Stimulated activated CD8-positive, alpha-beta memory T cell treated with anti-CD3 and anti-CD28 coated beads, Interleukin-4, amount 100 ng/mL, for 48 hours (primary cell): ENCODE results near the gene KAZN.
A peak's percentile ranks its signal among the peaks of the same experiment; 100 is the strongest.

Experiments
- DNase-seq: peaks from one replicate; pipeline ENCODE4 v3.0.0-alpha.2; 2020

Gene KAZN

DNA sequence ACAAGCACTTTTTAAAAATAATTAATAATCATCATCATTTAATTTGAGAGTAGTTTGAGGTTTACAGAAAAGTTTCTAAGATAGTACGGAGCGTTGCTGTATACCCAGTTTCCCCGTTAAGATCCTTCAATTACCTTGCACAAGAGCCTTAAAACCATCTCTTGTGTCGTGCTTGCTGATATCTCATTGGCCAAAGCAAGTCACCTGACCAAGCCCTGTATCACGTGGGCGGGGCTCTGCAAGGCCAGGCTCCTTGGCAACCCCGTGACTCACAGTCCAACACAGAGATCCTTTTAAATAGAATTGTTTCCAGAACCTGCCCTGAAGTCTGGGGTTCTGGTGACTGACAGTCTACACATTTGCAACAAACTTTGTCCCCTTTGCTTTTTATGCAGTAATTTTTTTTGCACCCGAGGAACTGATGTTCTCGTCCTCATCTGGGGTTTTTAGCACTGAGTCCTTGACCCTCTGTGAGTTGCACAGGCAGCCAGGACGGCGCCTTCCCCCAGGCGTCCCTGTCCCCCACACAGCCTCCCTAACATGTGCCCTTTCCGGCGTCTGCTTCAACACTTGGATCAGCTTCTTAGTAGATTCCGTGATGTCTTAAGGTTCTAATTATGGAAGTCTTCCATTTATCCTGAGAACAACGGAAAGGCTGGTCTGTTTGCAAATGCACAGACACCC, 371.8 kb downstream of the KAZN start:
- peak; percentile 55 for DNase-seq

- no peak for DNase-seq
Observed at GRCh38 chr1:14970799-14971141, 372.3 kb downstream of the KAZN start.

DNA sequence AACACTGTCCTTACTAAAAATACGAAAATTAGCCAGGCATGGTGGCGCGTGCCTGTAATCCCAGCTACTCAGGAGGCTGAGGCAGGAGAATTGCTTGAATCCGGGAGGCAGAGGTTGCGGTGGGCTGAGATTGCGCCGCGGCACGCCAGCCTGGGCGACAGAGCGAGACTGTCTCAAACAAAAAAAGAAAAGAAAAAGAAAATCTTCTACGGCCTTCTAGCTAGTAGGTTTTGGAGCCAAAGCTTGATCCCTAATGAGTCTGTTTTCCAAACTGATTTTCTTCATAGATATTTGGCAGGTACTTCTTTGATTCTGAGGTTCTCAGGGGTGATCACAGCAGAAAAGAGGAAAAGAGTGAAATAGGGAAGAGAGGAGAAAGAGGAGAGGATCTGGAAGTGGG, 372.7 kb downstream of the KAZN start:
- no peak for DNase-seq

GRCh38 chr1:14972107-14972506, 373.6 kb downstream of the KAZN start:
- DNase-seq: no peak

DNA sequence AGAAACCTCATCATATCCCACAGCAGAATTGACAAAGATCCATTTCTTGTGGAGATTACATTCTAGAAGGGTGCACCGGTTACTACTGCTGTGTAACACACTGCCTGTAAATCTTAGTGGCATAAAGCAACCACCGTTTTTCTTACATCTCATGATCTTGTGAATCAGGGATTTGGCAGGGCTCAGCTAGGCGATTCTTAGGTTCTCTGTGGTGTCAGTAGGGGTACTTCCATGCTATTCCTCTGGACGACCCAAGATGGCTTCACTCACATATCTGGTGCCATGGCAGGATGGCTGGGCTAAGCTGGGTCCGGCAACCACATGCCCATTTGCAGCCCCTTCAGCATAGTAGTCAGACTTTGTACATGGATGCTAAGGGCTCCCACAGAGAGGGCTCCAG, 375.3 kb downstream of the KAZN start:
- no peak for DNase-seq

DNA sequence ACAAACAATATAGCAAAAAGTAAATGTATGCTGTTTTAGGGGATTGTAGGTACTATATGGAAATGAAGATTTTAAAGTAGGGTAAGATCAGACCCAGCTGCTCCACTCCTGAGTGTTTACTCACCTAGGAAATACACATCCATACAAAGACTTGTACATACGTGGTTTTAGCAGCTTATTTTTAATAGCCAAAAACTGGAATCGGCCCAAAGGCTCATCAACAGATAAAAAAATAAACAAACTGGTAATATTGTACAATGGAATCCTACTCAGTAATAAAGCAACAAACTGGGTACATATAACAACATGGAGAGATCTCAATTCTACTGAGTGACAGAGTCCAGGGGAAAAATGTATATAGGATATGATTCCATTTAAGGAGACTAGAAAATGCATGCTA, 375.9 kb downstream of the KAZN start:
- no peak for DNase-seq

DNA sequence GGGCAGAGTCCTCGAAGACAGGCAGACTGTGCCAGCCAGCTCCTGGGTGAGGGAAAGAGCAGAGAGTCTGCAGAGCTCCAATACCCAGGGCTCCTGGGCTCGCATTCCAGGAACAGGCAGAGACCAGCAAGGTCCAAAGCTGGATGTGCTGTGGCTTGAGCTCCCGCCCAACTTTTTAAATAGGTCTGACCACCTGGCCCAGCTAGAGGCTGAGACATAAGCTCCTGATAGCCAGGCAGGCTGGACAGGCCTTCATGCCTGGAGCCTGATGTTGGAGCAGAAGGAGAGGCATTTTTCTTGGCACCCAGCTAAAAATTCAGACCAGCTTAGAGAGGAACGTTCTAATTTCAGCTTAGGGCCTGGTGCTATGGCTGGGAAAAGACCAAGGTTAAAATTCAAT, 376.6 kb downstream of the KAZN start:
- DNase-seq: no peak

GRCh38 chr1:14976256-14976655, 377.8 kb downstream of the KAZN start:
- DNase-seq: no peak

DNA sequence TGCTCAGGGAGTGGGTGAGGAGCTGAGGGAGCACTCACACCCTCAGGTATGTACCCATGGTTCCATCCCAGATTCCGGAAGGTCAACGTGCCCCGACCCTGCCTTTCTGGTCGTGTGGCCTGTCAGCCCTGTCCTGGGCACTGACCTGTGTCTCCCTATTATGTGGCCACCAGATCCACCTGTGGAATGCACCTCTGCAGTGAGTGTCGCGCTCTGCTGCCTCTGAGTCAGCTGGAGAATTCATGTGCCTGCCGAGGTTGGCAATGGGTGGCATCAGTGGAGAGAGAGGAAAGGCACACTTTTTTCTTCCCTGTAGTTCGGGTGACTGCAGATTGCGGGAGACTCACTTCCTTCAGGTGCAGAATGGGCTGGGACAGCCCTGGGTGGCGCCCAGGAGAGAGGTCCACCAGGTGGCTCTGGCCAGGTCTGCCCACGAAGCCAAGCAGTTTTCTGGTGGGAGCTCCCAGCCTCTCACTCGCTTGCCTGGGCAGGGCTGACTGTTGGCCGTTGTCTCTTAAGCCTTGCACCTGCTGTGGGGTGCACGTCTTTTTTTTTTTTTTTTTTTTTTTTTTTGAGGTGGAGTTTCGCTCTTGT, 378.9 kb downstream of the KAZN start:
- DNase-seq: no peak

DNA sequence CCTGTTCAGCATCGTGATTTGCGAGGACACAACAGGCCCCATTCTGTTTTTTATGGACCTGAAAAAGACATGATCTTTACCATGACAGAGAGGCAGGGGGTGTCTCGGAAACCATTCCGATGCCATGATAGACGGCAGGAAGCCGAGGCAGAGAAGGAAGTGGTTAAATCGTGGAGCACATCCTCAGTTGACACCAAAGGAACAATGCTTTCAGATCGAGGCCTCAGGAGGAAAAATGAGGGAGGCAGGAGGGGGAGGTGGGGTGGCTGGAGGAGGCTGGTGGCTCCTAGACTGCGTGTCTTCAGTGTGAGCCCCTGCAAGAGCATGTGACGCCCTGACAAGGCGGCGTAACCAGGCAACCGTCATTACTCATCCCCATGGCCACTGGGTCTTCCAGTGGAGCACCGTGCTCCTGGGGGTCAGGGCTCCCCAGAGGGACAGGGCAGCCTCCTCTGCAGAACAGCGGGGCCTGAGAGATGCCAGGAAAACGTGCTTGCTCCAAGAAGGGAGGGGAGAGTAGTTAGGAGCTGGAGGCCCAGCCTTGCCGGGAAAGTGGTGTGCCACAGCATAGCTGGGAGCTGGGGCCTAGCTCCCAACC, 382.2 kb downstream of the KAZN start:
- no peak for DNase-seq

DNA sequence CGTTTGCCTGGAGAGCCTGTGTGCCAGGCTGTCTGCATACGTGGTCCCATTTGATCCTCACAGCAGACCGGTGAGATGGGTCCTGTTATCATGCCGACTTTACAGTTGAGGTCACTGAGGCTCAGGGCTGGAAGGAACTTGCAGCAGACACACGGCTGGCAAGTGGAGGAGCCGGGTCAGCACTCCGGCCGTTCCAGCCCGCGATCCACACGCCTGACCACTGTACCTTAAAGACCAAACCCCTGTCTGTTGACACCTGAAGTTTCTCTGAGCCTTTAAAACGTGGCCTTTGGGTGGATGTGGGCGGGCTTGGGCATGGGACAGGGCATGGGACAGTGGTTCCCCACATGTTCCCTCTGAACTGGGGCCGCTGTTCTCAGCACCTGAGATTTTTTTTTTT, 383.5 kb downstream of the KAZN start:
- DNase-seq: no peak

- DNase-seq: peak; percentile 32
Observed at GRCh38 chr1:14983277-14983676, 384.8 kb downstream of the KAZN start.

DNA sequence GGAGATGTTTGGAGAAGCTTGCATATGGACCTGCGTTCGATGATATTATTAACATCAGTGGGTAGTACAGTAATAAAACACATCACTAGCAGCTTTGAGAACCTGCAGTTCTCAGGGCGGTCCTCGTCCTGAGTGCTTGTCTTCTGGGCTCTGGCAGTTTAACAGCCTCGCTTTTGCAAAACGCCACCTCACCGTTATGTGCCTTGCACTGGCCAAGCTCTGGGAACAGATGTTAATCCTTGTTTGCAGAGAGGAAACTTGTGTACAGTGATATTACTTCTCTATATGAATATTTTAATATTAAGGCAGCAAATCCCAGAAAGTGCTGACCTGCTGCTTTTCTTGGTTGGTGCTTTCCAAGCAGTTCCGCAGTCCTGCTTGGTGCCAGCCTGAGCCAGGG, 387.7 kb downstream of the KAZN start:
- DNase-seq: no peak

- DNase-seq: no peak
Observed at GRCh38 chr1:14987829-14988603, 389.5 kb downstream of the KAZN start.

- DNase-seq: no peak
Observed at GRCh38 chr1:14988636-14989035, 390.2 kb downstream of the KAZN start.

GRCh38 chr1:14989931-14990728, 391.6 kb downstream of the KAZN start:
- no peak for DNase-seq

DNA sequence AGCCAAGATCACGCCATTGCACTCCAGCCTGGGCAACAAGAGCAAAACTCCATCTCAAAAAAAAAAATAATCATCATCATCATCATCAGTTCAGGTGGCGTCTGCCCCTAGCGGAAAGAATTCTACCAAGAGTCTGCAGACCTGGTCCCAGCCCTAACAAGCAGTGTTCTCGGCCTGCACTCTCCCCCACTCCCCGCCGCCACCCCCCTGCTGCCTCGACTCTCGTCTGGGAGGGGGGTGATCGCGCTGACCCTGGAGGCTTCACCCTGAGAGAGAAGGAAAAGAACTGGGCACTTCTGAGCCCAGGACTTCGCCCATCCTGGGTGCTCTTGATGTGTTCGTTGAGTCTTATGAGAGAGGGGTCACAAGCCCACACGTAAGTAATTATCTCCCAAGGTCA, 394.9 kb downstream of the KAZN start:
- no peak for DNase-seq

GRCh38 chr1:14994148-14994547, 395.7 kb downstream of the KAZN start:
- no peak for DNase-seq

DNA sequence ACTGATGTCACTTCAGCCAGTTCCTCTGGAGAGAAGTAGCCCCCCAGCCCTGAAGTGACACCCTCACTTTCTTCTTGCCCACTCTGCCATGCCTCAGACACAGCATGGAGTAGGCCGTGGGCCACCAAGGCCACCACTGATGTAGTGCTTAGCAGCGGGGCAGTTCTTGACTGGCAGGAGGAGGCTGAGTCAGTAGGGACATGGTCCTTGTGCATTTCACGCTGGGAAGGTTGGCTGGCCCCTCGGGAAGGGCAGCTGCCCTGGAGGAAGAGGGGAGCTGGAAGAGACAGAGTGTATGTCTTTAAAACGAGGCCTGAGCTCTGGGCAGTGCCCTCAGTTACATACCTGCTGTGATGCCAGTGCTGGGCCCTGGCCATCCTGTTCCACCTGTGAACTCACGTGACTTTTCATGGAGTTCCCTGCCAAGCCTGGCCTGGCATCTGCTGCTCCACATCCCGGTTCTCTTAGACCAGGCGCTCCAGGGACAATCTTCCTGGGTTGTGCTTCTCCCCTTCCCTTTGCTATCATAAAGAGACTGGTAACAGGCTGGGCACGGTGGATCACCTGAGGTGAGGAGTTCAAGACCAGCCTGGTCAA, 396.5 kb downstream of the KAZN start:
- no peak for DNase-seq

DNA sequence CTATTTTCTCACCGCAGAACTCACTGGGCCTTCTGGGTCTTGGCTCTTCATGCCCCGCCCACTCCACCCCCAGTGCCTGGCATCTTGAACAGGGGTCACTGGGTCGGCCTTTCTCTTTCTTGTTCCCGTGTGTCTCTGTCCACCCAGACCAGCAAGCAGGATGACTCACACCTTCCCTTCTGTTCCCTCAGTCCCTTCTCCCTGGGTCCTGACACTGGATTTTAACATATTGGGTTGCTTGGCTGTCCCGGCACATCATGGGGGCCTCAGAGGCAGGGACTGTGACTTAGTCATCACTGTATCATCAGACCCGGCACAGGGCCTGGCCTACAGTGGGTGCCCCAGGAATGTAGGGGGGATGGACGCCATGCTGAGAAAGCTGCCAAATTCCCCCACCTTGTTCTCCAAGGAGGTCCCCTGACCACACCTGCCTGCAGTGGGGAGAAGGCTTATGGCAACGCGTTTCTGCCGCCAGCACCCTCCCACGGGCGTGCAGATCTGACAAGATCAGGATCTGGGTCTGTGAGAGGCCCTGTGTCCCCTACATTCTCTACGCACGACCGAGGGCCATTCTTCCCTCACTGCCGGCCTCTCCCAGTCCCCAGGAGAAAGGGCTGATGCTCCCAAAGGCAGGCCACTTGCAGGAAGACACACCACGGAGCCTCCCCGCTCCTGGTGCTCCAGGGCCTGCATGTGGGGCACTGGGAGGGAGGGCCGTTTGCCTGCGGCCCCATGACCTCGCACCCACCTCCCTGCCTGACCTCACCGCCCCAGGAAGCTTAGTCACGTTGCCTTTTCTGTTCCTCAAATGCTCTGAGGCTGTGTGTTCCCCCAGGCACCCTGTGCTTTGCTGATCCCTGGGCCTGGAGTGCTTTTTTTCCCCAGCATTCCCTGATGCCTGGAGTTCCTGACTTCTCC, 397.9 kb downstream of the KAZN start:
- no peak for DNase-seq

DNA sequence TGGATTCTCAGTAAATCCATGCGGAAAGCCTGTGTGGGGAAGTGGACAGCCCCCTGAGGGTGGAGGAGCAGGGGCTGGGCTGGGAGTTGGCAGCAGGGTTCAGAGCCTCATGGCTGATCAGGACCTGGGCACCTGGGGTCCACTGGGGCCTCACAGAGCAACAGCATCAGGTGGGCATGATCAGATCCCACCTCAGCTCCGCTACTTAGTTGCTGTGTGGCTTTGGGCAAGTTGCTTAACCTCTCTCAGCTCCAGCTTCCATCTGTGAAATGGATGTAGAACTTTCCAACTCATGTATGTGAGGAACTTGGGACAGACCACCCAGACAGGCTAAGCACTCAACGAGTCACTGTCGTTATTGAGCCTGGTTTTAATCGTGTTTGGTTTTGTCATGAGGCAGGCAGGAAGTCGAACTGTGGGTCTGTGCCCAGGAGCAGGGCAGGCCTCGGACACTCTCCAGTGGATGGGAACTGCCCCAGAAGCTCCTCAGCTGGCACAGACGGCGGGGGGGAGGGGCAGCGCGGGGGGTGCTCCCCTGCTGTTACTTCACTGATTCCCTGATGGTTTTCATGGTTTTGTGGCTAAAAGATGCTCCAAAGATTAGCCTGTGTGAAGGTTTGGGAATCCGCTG, 399.3 kb downstream of the KAZN start:
- DNase-seq: no peak
